HCT116 (cell line): ENCODE results near the gene AUTS2. TPM values are rescaled to one million over a fixed set of nuclear protein-coding genes. Genes with fewer than 3 reads are reported as not detected.

Experiments used
- ATAC-seq: fragments of 200-7000 bp; cut with Tn5 transposase; 2 replicates; pipeline ENCODE4 v1.9.1; 2020; ENCODE audit warnings: mild to moderate bottlenecking, moderate library complexity
- BruUV-seq: library from RNA; stranded (reverse); fragments of 400-500 nt; replicated peaks from 2 replicates; lab custom pipeline; 2021; lab: Mats Ljungman, UMichigan
- CTCF ChIA-PET: fragments of 300-600 bp; sonication (Branson Sonifier 250); formaldehyde crosslinking; loops from one replicate; lab custom pipeline; 2021; ENCODE audit warnings: antibody characterized with exemption; lab: Charles Lee
- POLR2A ChIA-PET: fragments of 300-600, 350-600 bp; sonication (Branson Sonifier 250); formaldehyde crosslinking; loops from one replicate; lab custom pipeline; 2021; ENCODE audit warnings: antibody characterized with exemption; lab: Charles Lee
- RAD21 ChIA-PET, 2 experiments: fragments of 300-600 bp; sonication (Branson Sonifier 250); formaldehyde crosslinking; loops; one replicate each; lab custom pipeline; 2023; ENCODE audit warnings: low total read pairs in 2 of 2; ENCODE audit not compliant: uncharacterized antibody in 2 of 2, unreplicated experiment in 2 of 2, low non-redundant PET in 1 of 2; lab: Charles Lee
- DNase-seq: peaks from one replicate; pipeline ENCODE4 v3.0.0-alpha.2; 2010; ENCODE audit warnings: low read depth, low spot score
- H2AFZ ChIP-seq: fragments of 200-600 bp; shearing (Covaris generic), sonication (generic); 2 replicates; pipeline ENCODE4 v1.6.1; 2017; ENCODE audit warnings: low read depth, mixed run types, mixed read lengths, antibody characterized with exemption, low read length; ENCODE audit not compliant: poor library complexity, severe bottlenecking
- H3K27ac ChIP-seq: 2 replicates; pipeline ENCODE4 v1.5.1; 2012; ENCODE audit warnings: low read depth, low read length
- H3K27me3 ChIP-seq: fragments of 200-600 bp; sonication (generic); 2 replicates; pipeline ENCODE4 v1.6.1; 2016; ENCODE audit warnings: mixed run types, low read length, mixed read lengths; ENCODE audit not compliant: insufficient read depth
- H3K36me3 ChIP-seq, 2 experiments: fragments of 200-500 bp in 1 of 2; fragments of 200-600 bp in 1 of 2; sonication (Bioruptor generic) in 1 of 2; sonication (generic) in 1 of 2; 2 replicates each; pipeline versions ENCODE4 v1.5.1 to v1.6.1; 2014 to 2016; ENCODE audit warnings: low read length in 2 of 2, inconsistent platforms in 1 of 2, mixed read lengths in 1 of 2, mixed run types in 1 of 2; ENCODE audit not compliant: insufficient read depth in 2 of 2, control insufficient read depth in 1 of 2
- H3K4me1 ChIP-seq, 2 experiments: fragments of 200-600 bp in 1 of 2; sonication (generic) in 1 of 2; 2 replicates each; pipeline versions ENCODE4 v1.5.1 to v1.6.1; 2012 to 2017; ENCODE audit warnings: low read length in 2 of 2, inconsistent platforms in 1 of 2, mild to moderate bottlenecking in 1 of 2, mixed read lengths in 1 of 2, mixed run types in 1 of 2, moderate library complexity in 1 of 2; ENCODE audit not compliant: insufficient read depth in 2 of 2, control insufficient read depth in 1 of 2
- H3K4me2 ChIP-seq: fragments of 200-600 bp; sonication (generic); 2 replicates; pipeline ENCODE4 v1.6.1; 2017; ENCODE audit warnings: mixed run types, low read length, mixed read lengths
- H3K4me3 ChIP-seq, 2 experiments: fragments of 200-600 bp in 1 of 2; sonication (generic) in 1 of 2; replicated peaks in 1 of 2; 2 replicates each; pipeline ENCODE4 v1.5.1; 2011 to 2016; ENCODE audit warnings: low read length in 2 of 2, control low read depth in 1 of 2, low read depth in 1 of 2, mild to moderate bottlenecking in 1 of 2, mixed read lengths in 1 of 2, mixed run types in 1 of 2
- H3K79me2 ChIP-seq: fragments of 200-600 bp; sonication (generic); 2 replicates; pipeline ENCODE4 v1.6.1; 2017; ENCODE audit warnings: mild to moderate bottlenecking, mixed run types, low read length, moderate library complexity, mixed read lengths; ENCODE audit not compliant: insufficient read depth
- H3K9ac ChIP-seq: fragments of 200-600 bp; sonication (generic); 2 replicates; pipeline ENCODE4 v1.6.1; 2016; ENCODE audit warnings: low read length, mixed read lengths
- H3K9me2 ChIP-seq: fragments of 200-600 bp; sonication (generic), shearing (Covaris generic); 2 replicates; pipeline ENCODE4 v1.6.1; 2017; ENCODE audit warnings: mixed run types, mild to moderate bottlenecking, moderate library complexity; ENCODE audit not compliant: insufficient read depth
- H3K9me3 ChIP-seq, 2 experiments: fragments of 200-500 bp in 1 of 2; fragments of 200-600 bp in 1 of 2; sonication (Bioruptor generic) in 1 of 2; sonication (generic) in 1 of 2; 2 replicates each; pipeline ENCODE4 v1.6.1; 2014 to 2017; ENCODE audit warnings: low read length in 2 of 2, mixed read lengths in 2 of 2, inconsistent platforms in 1 of 2, low read depth in 1 of 2, mild to moderate bottlenecking in 1 of 2, mixed run types in 1 of 2, moderate library complexity in 1 of 2; ENCODE audit not compliant: control insufficient read depth in 1 of 2, insufficient read depth in 1 of 2
- H4K20me1 ChIP-seq: fragments of 200-600 bp; sonication (generic), shearing (Covaris generic); 2 replicates; pipeline ENCODE4 v1.6.1; 2017; ENCODE audit warnings: mixed run types, mild to moderate bottlenecking, moderate library complexity; ENCODE audit not compliant: insufficient read depth
- ATF3 ChIP-seq: IDR thresholded peaks from 2 replicates; pipeline ENCODE4 v1.6.1; 2012
- POLR2A ChIP-seq: IDR thresholded peaks from 2 replicates; pipeline ENCODE4 v1.7.0; 2011; ENCODE audit warnings: borderline replicate concordance; ENCODE audit not compliant: insufficient read depth, insufficient read length; ENCODE audit errors: extremely low read depth
- RAD21 ChIP-seq: IDR thresholded peaks from 2 replicates; pipeline ENCODE4 v1.6.1; 2012; ENCODE audit warnings: low read depth, mild to moderate bottlenecking
- REST ChIP-seq: IDR thresholded peaks from 2 replicates; pipeline ENCODE4 v1.6.1; 2012; ENCODE audit warnings: low read depth
- YY1 ChIP-seq: IDR thresholded peaks from 2 replicates; pipeline ENCODE4 v1.6.1; 2011; ENCODE audit warnings: low read length, low read depth, moderate library complexity, mild to moderate bottlenecking; ENCODE audit not compliant: insufficient replicate concordance; ENCODE audit errors: extremely low read depth
- ZFX ChIP-seq: fragments of 450-650 bp; IDR thresholded peaks from 2 replicates; pipeline ENCODE4 v1.6.1; 2017
- ZNF274 ChIP-seq: fragments of 200-500 bp; sonication (Bioruptor generic); IDR thresholded peaks from 2 replicates; pipeline ENCODE4 v1.6.1; 2014; ENCODE audit warnings: mild to moderate bottlenecking, low read depth, low read length, inconsistent platforms
- intact Hi-C: fragments of 100-400 bp; cut with micrococcal nuclease; formaldehyde crosslinking; loops from 2 replicates; pipeline ENCODE4 v1.10.0; 2022
- total RNA-seq: library from RNA; stranded (reverse); gene quantifications from one replicate; pipeline ENCODE4 v1.2.1, GENCODE V29; 2021; ENCODE audit not compliant: unreplicated experiment

The AUTS2 gene
- total RNA-seq, 1 experiment from 2014 or later, result 0.93 TPM

GRCh38 chr7:70693686-70694433 is 1095.6 kb downstream of the AUTS2 start:
- TF ChIP-seq RAD21 (no peak), ZFX (no peak), POLR2A (no peak), ATF3 (no peak), YY1 (no peak), REST (no peak), ZNF274 (no peak)
- TF ChIP-seq, all 23 proteins: peak for 0
- no peak overlapping the region for H3K4me2 ChIP-seq
- no peaks in the 10 kb centered on the region for H3K4me1 ChIP-seq
- no peaks in the 10 kb centered on the region for H3K27me3 ChIP-seq
- no peaks in the 10 kb centered on the region for H3K79me2 ChIP-seq
- CTCF ChIA-PET, result no interaction called here
- no peak overlapping the region for H3K4me3 ChIP-seq
- no peak overlapping the region for H3K9ac ChIP-seq
- no TSS peak for BruUV-seq
- no peak overlapping the region for H2AFZ ChIP-seq
- no peaks in the 10 kb centered on the region for H4K20me1 ChIP-seq
- no peak overlapping the region for H3K27ac ChIP-seq
- no peaks in the 10 kb centered on the region; a peak in 2 of 4 replicates for H3K9me3 ChIP-seq
- ATAC-seq (no peak), DNase-seq (no peak)
- RAD21 ChIA-PET, result no interaction called here
- POLR2A ChIA-PET, result no interaction called here
- H3K9me2 ChIP-seq, result no peaks in the 10 kb centered on the region
- intact Hi-C loops, result no loop called here
- H3K36me3 ChIP-seq, result no peaks in the 10 kb centered on the region
